Kidney (tissue), 14 donors: ENCODE results near the gene TMEM18. TPM values are rescaled to one million over a fixed set of nuclear protein-coding genes. Genes with fewer than 3 reads are reported as not detected.

Source experiments
- DNase-seq, 5 donors: peaks; one replicate each; pipeline ENCODE4 v3.0.0-alpha.2; 2013 to 2020
- FAIRE-seq: peaks from 2 replicates; lab custom pipeline; 2012; peaks lifted over from hg19 to GRCh38; lab: Jason Lieb, UNC
- H3K27ac ChIP-seq, 2 donors: one replicate each; pipeline ENCODE4 v1.7.0; 2013; ENCODE audit warnings: low read depth in 2 of 2, low read length in 2 of 2, inconsistent platforms in 1 of 2
- H3K27me3 ChIP-seq: one replicate; pipeline ENCODE4 v1.7.1; 2013; ENCODE audit warnings: low read length, inconsistent platforms; ENCODE audit not compliant: control insufficient read depth, insufficient read depth
- H3K36me3 ChIP-seq, 3 donors: one replicate each; pipeline versions ENCODE4 v1.7.0 to v1.7.1; 2013; ENCODE audit warnings: low read length in 3 of 3, control low read depth in 1 of 3, inconsistent platforms in 1 of 3; ENCODE audit not compliant: insufficient read depth in 3 of 3, control insufficient read depth in 2 of 3
- H3K4me1 ChIP-seq, 3 donors: one replicate each; pipeline versions ENCODE4 v1.7.0 to v1.7.1; 2013; ENCODE audit warnings: low read length in 3 of 3, inconsistent platforms in 1 of 3, low read depth in 1 of 3; ENCODE audit not compliant: control insufficient read depth in 2 of 3, insufficient read depth in 2 of 3
- H3K4me3 ChIP-seq, 3 donors: one replicate each; pipeline versions ENCODE4 v1.7.0 to v1.8.1; 2013; ENCODE audit warnings: low read length in 3 of 3, control low read depth in 1 of 3, inconsistent platforms in 1 of 3
- H3K9ac ChIP-seq, 3 donors: one replicate each; pipeline versions ENCODE4 v1.7.0 to v1.7.1; 2013; ENCODE audit warnings: low read length in 3 of 3, control low read depth in 1 of 3, inconsistent platforms in 1 of 3
- H3K9me3 ChIP-seq, 3 donors: one replicate each; pipeline versions ENCODE4 v1.7.0 to v1.7.1; 2013; ENCODE audit warnings: low read length in 3 of 3, control low read depth in 1 of 3, inconsistent platforms in 1 of 3; ENCODE audit not compliant: control insufficient read depth in 2 of 3, insufficient read depth in 1 of 3
- intact Hi-C: fragments of 100-400 bp; cut with DNase I; formaldehyde crosslinking; loops from one replicate; pipeline ENCODE4 v1.11.1; 2022
- polyA plus RNA-seq: library from polyadenylated mRNA; stranded (reverse); fragments of 350-450 nt; fragmentation: Illumina TruSeq; extraction: RNeasy Lipid Tissue Mini Kit (QIAGEN cat#74804); gene quantifications from one replicate; pipeline ENCODE4 v1.2.3, GENCODE V29; 2014; ENCODE audit warnings: low read depth, low replicate concordance; ENCODE audit not compliant: insufficient read depth
- total RNA-seq: library from RNA; stranded (reverse); fragmentation: NEBNext Ultra II Directional; extraction: Animal tissue kit (Norgen Biotek cat#: 25700); gene quantifications from one replicate; pipeline ENCODE4 v1.2.1, GENCODE V29; 2021
- TF ChIP-seq, protein P1 (sequence below): IDR thresholded peaks from 3 replicates; pipeline ENCODE4 v1.5.1; 2012; ENCODE audit warnings: mild to moderate bottlenecking, moderate library complexity, borderline replicate concordance; ENCODE audit not compliant: insufficient read depth; ENCODE audit errors: extremely low read depth
- donor health status: control.
- donor health status: control.
- donor health status: control.
- donor health status: control.
- donor health status: control.
- donor health status: DM: yes; HTN: yes; CAD: no.
- donor health status: Normal renal cell carcinoma (clear cell type).

The TMEM18 gene
- total and polyA plus RNA-seq, 2 donors from 2014 or later: 24.0 to 29.7 TPM

DNA sequence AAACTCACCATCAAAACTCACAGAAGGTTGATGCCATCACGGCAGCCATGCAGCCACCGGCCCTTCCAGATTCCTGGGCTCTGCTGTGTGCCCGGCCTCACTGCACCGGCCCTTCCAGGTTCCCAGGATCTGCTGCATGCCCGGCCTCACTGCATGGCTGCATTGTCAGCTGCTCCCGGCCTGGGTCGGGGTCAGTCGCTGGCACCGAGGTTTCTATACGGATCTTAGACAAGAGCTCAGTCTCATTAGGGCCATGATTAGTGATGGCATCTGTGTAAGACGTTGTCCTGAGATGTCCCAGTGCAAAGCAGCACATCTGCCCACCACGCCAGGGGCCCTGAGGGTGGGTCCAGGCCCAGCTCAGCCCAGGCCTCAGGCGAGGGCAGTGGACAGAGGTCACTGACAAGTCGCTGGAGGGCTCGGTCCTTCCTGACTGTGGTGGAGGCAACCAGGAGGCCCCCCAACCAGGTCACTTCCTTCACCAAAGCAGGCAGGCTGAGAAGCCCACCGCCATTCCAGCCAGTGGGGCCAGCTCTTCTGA, 29.4 kb downstream of the TMEM18 start:
- TF ChIP-seq, protein P1, sequence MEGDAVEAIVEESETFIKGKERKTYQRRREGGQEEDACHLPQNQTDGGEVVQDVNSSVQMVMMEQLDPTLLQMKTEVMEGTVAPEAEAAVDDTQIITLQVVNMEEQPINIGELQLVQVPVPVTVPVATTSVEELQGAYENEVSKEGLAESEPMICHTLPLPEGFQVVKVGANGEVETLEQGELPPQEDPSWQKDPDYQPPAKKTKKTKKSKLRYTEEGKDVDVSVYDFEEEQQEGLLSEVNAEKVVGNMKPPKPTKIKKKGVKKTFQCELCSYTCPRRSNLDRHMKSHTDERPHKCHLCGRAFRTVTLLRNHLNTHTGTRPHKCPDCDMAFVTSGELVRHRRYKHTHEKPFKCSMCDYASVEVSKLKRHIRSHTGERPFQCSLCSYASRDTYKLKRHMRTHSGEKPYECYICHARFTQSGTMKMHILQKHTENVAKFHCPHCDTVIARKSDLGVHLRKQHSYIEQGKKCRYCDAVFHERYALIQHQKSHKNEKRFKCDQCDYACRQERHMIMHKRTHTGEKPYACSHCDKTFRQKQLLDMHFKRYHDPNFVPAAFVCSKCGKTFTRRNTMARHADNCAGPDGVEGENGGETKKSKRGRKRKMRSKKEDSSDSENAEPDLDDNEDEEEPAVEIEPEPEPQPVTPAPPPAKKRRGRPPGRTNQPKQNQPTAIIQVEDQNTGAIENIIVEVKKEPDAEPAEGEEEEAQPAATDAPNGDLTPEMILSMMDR: no peak
- H3K9ac ChIP-seq: no peak overlapping the region
- H3K4me3 ChIP-seq: no peak overlapping the region
- FAIRE-seq (no peak), DNase-seq (peak in 1 of 5 donors; percentile 8)
- no peaks in the 10 kb centered on the region for H3K27me3 ChIP-seq
- intact Hi-C loops: no loop called here
- no peak overlapping the region for H3K27ac ChIP-seq
- H3K9me3 ChIP-seq: no peaks in the 10 kb centered on the region
- H3K36me3 ChIP-seq: no peaks in the 10 kb centered on the region
- no peaks in the 10 kb centered on the region for H3K4me1 ChIP-seq

DNA sequence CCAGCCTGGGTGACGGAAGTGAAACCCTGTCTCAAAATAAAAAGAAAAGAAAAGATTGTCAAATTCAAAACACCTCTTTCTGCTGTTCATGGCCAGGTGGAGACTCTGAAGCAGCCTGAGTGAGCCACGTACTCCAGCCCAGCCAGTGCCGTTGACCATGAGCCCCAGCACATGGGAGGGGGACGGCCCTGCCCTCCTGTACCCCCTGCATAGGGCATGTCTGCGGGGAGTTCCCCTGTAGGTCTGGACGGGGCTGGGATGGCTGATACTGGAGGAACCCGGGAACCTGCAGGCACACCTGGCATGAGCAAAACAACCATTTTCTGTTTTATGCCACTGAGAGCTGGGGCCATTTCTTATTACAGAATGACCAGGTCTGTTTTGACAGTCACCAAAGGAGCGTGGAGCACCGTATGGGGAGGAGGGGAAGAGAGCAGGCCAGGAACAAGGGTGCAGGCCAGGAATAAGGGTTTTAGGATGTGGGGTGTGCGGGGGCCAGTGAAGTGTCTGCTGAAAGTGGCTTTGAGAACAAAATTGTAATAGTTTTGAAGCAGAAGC, 30.1 kb downstream of the TMEM18 start:
- Histone ChIP-seq H3K9ac (no peak overlapping the region), H3K4me3 (no peak overlapping the region), H3K27me3 (no peaks in the 10 kb centered on the region), H3K4me1 (no peaks in the 10 kb centered on the region), H3K9me3 (no peaks in the 10 kb centered on the region), H3K27ac (no peak overlapping the region), H3K36me3 (no peaks in the 10 kb centered on the region)
- TF ChIP-seq, protein P1: no peak
- FAIRE-seq (no peak), DNase-seq (no peak)
- intact Hi-C loops: no loop called here

DNA sequence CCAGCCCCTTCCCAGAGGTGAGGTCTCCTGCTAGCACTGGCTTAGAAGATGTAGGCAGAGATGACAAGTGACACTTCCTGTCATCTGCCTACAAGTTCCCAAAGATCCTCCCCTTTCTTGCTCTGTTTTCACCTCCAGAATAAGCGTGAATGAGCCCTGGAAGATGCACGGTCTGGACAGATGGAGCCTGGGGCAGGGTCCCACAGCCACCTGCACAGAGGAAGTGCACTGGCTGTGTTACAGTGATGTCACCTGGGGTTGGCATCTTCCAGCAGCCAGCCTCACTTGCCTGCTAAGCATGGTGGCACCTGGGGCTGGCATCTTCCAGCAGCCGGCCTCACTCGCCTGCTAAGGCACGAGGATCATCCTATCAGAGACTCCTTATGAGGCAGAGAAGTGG, 32.3 kb downstream of the TMEM18 start:
- DNase-seq (no peak), FAIRE-seq (no peak)
- Histone ChIP-seq H3K9me3 (no peaks in the 10 kb centered on the region), H3K27ac (no peak overlapping the region), H3K36me3 (no peaks in the 10 kb centered on the region), H3K27me3 (no peaks in the 10 kb centered on the region), H3K4me3 (no peak overlapping the region), H3K9ac (no peak overlapping the region), H3K4me1 (no peaks in the 10 kb centered on the region)
- TF ChIP-seq, protein P1: no peak
- intact Hi-C loops: no loop called here
